GM20431 (cell line): ENCODE results near the gene POU5F2.

Experiments
- in situ Hi-C: fragments of 300-500 bp; cut with MseI, MboI; formaldehyde crosslinking; loops from one replicate; pipeline ENCODE4 v1.15.0; 2020; ENCODE audit warnings: low sequenced_read_pairs; ENCODE audit not compliant: unreplicated experiment

POU5F2 gene, protein sequence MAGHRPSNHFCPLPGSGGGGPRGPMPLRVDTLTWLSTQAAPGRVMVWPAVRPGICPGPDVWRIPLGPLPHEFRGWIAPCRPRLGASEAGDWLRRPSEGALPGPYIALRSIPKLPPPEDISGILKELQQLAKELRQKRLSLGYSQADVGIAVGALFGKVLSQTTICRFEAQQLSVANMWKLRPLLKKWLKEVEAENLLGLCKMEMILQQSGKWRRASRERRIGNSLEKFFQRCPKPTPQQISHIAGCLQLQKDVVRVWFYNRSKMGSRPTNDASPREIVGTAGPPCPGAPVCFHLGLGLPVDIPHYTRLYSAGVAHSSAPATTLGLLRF

DNA sequence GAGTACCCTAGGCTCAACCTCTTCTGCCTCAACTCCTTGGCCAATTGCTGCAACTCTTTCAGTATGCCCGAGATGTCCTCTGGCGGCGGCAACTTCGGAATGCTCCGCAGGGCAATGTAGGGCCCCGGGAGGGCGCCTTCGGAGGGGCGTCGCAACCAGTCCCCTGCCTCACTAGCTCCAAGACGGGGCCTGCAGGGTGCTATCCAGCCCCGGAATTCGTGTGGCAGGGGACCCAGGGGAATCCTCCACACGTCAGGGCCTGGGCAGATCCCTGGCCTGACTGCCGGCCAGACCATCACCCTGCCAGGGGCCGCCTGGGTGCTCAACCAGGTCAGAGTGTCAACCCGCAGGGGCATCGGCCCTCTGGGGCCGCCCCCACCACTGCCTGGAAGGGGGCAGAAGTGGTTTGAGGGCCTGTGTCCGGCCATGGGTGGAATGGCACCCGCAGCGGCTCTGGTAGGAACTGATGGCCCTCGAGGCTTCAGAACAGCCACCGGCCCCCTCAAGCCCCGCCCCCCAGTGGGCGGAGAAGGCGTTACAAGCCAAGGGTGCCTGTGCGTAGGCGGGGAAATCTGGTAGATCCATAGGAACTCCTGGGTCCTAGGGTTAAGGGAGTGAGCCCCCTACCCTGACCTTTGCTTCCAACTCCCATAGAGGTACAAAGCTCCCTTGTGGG, at the start of gene POU5F2:
Gene POU5F2 (minus strand): TSS at position 465 of the 676 bp plus-strand sequence. CDS start 37 bp downstream, at position 428.
- in situ Hi-C loops = no loop called here

DNA sequence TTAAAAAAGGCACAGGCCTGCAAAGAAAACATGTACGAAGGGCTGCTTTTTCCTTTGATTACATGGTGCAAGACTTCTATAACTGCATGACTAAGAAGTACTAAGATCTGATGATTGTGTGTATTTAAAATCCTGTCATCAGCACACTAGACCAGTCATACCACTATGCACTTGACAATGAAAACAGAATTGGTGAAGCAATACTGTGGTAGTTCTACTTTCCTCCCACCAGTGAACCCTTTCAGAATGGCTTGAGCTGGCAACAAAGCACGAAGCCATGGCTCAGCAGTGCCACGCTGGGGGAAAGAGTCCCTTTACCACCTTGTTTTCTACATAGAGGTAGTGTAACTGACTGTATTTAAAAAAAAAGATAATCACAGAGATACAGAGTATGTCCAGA, 49.0 kb upstream of the POU5F2 start:
- in situ Hi-C loops = loop anchor here (25.0 kb wide), 1 partner anchor 178 kb away; no protein-coding TSS in a partner anchor

DNA sequence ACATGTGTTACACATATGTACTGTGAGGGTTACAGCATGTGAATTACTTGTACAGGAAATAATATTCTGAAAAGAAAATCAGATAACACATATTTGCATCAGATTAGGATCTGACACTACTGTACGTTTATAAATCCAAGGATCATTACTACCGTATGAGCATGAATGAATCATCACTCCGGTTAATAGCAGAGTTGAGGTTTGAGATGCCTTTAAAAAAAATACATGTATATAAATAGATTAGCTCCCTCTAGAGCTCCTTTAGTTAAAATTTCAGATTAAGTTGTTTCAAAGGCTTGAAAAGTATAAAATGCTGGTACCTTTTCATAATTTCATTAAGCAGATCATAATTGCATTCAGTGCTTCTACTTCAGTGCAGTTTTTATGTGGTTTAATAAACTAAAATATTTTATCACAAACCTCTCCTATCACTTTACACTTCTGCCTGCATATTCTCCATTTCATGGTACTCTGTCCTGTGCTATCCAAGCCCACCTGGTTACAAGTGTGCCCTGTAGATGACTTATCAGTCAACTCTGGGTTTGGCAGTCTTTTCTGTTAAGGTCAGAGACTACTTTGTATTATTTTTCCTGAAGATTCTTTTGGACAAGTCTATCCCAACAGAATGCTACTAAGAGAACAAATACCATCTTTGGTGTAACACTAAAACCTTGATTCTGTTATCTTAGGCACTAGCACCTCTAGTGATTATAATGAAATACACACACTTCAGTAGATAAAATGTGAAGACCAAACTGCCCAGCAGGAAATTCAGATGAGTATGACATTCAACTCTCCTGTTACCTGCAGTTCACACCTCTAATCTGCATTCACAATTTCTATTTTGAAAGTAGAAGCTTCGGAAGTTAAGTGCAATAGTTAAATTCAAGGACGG, 48.0 kb upstream of the POU5F2 start:
- in situ Hi-C loops = loop anchor here (25.0 kb wide), 1 partner anchor 177 kb away; no protein-coding TSS in a partner anchor

DNA sequence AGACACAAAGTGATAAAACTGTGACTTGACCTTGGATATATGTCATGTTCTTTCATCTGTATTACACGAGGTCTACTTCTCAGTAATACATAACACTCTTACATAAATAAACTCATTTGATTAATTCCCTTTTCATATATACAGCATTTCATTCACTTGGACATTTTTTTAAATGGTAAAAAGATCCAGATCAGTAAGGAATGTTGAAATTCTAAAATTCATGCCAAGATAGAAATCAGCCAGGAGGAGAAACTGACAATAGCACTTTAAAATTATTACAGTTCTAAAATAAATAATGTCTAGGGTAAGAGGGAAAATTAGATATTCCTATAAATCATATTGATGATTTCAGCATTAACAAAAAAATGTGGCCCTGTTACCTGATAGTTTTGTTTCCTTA, 46.2 kb upstream of the POU5F2 start:
- in situ Hi-C loops = loop anchor here (25.0 kb wide), 1 partner anchor 175 kb away; no protein-coding TSS in a partner anchor

DNA sequence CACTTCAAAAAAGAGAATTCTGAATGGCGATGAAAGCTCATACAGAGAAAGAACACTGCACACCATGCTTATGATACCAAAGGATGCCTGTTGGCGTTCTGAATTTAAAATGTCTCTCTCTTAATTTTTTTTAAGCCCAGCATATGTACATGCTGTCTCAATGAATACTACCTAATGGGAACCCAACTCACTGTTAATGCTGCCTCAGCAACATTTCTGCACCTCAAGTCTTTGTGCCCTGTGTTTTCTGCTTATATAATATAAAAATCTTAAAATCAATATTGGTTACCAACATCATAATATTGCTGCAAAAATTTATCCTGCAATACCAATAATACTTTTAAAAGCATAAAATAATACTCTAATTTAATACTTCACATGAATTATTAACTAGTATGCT, 44.1 kb upstream of the POU5F2 start:
- in situ Hi-C loops = loop anchor here (25.0 kb wide), 1 partner anchor 173 kb away; no protein-coding TSS in a partner anchor

DNA sequence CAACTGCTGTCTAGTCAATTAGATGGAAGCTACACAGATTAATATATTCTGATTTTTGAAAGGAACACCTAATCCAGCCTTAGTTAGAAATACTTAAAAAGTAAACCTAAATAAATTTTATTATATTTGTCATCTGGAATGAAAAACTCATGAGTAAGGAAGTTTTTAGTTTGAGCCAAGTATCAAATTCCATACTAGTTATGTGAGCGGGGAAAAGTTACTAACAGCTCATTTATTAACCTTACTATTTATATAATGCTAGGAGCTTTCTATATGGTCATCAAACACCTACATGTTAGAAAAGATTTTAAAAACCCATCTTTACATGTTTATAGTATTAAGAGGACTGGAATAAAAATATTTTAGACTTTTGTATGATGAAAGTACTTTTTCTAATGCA, 41.6 kb upstream of the POU5F2 start:
- in situ Hi-C loops = loop anchor here (25.0 kb wide), 1 partner anchor 171 kb away; no protein-coding TSS in a partner anchor

DNA sequence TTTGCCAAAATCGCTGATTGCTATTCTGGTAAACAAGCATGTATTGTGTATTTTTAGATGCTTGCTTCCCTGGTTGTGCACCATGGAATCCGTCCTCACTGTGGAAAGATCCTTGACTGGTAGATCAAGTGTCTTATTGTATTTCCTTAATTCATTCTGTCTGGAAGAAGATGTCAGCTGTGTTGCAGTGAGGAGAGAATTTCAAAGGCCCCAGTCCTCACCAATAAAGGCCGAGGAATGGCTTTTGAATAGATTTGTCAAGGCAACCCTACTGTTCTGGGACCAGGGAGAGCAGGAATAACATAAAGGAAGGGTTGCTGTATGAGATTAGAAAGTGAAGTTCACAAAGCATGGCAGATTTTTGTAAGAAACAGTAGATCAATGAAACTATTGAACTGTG, 36.2 kb upstream of the POU5F2 start:
- in situ Hi-C loops = loop anchor here (25.0 kb wide), 1 partner anchor 165 kb away; no protein-coding TSS in a partner anchor

DNA sequence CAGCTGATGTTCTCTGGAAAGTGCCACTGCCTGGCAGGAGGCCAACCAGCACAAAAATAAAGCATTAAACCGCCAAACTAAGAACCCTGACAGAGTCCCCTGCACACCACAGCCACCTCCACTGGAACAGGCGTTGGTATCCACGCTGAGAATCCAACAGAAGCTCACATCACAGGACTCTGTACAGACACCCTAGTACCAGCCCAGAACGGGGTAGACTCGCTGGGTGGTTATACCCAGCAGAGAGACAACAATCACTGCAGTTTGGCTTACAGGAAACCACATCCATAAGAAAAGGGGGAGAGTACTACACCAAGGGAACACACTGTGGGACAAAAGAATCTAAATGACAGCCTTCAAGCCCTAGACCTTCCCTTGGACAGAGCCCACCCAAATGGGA, 15.0 kb upstream of the POU5F2 start:
- in situ Hi-C loops = no loop called here

DNA sequence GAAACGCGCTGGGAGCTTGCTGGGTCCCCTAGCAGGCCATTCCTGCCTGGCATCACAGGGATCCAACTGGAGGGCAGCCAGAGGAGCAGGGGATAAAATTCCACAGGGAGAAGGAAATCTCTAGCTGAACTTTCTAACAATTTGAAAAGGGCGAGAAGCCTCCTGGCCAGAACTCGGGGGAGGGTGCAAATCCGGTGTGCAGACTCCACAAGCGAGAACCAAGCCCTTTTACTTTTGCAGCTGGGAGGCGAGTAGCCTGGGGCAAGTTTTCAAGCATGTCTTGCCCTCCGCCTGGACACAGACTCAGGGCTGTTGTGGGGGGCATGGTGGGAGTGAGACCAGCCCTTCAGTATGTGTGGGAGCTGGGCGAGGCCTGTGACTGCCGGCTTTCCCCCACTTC, 14.3 kb upstream of the POU5F2 start:
- in situ Hi-C loops = no loop called here

DNA sequence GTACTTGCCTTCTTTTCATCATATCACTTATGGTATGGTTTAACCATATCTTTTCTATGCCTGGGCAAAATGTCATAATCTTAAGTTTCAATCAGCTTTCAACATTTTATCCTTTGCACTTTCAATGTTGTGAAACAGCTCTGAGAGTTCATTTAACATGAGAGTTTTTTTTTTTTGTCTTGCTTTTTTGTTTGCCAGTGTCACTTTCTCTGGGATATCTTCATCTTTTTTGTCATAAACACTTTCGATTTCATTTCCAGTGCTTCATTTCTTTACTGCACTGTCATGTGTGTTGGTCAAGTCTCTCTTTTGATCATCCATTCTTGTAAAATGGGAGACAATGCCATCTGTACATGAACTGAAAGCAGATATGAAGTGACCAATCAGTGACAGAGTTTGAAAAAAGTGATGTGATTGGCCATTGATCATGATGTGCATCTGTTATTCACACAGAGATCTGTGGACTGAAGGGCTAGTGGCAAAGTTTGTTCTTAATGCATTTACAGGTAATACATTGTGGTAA, 7.5 kb upstream of the POU5F2 start:
- in situ Hi-C loops = no loop called here

DNA sequence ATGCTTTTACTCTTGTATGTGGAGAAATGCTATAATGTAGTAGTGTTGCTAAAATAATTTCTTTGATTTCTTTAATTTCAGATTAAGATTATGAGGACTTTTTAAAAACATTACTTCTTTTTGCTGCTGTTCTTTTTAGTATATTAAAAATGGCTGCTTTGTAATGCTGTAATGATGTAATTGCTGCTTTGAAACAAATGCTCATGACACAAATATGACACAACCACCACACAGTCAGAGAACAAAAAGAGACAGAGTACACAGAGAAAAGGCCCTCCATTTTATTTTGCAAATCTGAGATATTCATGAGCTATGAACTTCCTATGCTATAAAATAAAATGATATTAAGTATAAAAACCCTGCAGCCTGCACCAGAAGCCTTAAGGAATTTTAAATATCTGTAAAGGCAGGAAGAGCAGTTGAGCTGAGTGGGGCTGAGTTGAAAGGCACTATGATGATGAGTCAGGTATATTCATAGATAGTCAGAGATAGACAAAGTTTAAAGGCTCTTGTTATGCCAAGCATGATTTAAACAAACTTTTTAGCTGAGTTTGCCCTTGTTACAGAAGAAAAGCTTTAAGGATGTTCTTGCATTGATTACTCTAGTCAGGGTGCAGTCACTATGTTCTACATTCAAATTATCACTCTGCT, 5.1 kb upstream of the POU5F2 start:
- in situ Hi-C loops = no loop called here

DNA sequence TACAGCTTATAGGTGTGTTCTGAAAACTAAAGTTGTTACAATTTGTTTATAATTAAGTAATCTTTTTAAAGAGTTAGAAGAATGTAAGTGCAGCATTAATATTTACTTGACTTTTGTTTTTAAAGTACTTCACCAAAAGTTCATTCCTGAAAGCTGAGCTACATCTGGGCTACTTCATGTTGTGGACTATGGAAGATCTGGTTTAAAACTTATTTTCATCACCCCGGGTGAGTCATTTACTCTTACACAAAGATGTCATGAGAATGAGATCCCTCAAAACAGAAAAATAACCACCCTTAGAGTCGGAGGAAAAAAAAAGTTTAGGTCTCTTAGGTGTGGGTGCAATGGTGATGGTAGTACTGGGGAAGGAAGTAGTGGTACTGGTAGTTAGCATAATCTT, 5.1 kb downstream of the POU5F2 start:
- in situ Hi-C loops = no loop called here

DNA sequence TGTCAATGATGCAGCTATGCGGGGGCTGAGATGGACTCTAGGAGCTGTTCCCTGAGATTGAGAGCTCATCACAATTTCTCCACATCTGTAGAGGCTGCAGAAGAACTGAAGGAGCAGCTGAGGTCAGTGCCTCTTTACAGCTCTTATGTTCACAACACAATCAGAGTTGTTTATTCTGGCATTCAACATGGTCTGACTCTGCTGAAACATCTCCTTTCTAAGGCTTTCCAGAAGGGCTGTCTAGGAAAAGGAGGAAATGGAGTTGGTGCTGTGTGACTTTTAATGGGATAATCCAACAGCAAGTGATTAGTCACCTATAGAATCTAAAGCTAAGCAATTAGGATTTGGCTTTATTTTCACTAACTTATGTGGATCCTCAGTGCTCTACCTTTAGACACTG, 6.0 kb downstream of the POU5F2 start:
- in situ Hi-C loops = no loop called here

DNA sequence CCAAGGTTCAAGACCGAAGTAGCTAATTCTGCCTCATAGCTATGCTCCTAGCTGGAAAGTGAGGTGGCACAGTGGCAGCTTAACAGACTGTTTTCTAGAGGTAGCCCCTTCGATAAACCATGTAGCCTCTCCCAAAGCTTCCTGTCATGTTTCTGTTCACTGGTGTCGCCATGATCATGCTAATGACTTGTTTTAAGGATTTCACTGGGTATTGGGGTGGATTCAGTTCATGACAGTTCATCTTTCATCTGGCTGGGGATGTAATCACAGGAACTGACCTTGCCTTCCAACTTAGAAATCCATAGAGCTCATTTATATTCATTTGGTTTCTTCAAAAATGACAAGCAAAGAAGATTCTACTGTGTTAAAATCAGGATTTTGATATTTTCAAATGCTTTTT, 9.4 kb downstream of the POU5F2 start:
- in situ Hi-C loops = no loop called here

DNA sequence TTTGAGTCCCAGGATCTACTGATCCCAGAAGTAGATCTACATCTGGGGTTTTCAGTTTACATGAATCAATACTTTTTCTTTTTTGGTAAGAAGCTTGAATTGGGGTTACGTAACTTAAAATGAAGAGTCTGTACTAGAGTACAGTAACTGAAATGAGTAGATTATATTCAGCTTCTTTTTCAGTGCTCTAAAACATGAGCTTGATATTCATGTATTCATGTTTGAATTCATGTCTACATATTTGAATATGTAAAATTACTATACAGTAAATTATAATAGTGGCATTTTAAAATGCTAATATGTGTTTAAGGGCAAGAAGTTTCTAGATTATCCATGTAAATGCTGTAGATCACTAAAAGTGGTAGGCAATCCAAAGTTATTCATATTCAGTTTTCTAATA, 14.8 kb downstream of the POU5F2 start:
- in situ Hi-C loops = no loop called here

DNA sequence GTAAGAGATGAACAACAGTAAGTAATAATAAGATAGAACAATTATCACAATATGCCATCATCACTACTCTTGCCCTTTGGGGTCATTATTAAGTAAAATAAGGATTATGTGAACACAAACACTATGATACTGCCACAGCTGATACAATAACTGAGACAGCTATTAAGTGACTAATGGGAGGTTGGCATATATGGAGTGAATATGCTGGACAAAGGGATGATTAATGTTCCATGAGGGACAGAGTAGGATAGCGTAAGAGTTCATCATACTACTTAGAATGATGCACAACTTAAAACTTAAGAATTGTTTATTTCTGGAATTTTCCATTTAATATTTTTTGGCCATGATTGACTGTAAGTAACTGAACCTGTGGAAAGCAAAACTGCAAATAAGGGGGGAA, 16.6 kb downstream of the POU5F2 start:
- in situ Hi-C loops = no loop called here

DNA sequence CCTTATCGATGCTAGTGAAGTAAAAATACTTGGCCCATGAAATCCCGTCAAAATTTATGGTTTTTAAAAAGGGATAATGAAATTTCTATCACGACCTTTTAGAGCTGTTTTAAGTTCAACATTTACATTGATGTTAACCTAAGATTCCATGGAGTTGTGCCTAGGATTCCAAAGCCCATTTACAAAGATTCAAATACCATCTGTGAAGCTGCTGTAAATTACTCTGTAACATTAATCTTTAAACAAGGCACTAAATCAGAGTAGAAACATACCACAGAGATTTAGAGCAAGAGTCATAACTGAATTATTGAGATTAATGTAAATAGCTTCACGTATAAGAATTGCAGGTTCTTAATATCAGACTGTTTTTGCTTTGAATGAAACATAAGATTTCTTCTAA, 17.7 kb downstream of the POU5F2 start:
- in situ Hi-C loops = no loop called here

DNA sequence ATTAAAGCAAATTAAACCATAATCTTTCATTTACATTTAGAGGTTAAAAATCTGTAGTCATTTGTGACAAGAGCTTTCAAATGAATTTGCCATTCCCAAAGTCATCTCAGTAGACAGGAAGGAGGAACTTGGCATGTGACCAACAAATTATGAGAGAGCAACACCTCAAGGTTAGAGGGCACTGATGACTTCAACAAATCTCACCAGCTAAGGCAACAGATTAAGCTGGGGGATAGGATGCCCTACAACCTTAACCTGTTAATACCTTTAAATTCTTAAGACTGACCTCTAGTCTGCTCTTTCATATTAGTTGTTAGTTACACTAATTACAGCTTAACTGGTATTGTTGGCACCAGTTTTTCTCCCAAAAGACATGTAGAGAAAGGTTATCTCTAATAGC, 18.4 kb downstream of the POU5F2 start:
- in situ Hi-C loops = no loop called here

DNA sequence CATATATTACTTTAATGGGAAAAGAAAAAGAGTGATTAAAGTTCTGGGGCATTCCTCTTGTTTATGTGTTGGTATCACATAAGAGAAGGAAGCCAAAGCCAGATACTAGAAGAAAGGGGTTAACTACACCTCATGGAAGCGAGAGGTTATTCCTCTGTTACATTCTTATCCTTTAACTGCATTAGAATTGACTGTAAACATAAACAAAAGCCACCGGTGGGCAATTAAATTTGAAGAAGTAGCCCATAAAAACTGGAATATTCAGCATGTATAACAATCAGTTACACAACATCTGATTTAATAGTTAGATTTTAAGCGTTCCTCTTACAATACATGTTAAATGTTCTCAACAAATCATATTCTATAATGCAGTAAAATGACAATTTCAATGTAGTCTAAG, 18.8 kb downstream of the POU5F2 start:
- in situ Hi-C loops = no loop called here

DNA sequence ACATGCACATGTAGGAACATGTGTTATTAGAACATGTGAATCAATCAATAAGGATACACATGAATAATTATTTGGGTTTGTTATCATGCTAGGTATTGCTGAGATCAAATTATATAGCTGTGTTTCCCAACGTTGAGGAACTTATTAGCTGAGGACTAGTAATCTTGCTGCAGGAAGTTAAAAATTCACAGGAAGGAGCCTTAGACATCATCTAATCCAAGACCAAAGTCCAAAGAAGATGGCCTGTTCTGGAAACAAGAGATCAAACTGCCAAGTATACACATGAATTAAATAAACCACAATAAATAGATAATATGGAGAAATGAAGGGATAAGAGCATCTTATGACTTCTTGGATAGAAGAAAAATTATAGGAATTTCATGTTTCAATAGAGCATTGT, 19.9 kb downstream of the POU5F2 start:
- in situ Hi-C loops = no loop called here
